CD14-positive monocyte (primary cell): Measurements from ENCODE around the gene HTR6. TPM values are rescaled to one million over a fixed set of nuclear protein-coding genes. Genes with fewer than 3 reads are reported as not detected.
A peak's percentile ranks its signal among the peaks of the same experiment; 100 is the strongest.
"Not testable (repeated sequence)": the region's sequence is repeated elsewhere in the genome, so short reads cannot be mapped to it uniquely, and the experiment has no call there.

Experiments
- DNase-seq, 3 donors: peaks; one replicate each; pipeline ENCODE4 v3.0.0-alpha.2; 2011 to 2022
- H2AFZ ChIP-seq: 2 replicates; pipeline ENCODE4 v1.6.0; 2012; ENCODE audit warnings: mild to moderate bottlenecking, low read depth, low read length, inconsistent platforms; ENCODE audit not compliant: insufficient read depth, poor library complexity, severe bottlenecking
- H3K27ac ChIP-seq, 2 donors: 1 replicate in 1 of 2; 2 replicates in 1 of 2; pipeline ENCODE4 v1.5.1; 2012 to 2013; ENCODE audit warnings: low read length in 2 of 2, control low read depth in 1 of 2, inconsistent platforms in 1 of 2, low read depth in 1 of 2, mild to moderate bottlenecking in 1 of 2
- H3K27me3 ChIP-seq, 2 donors: one replicate each; pipeline versions ENCODE4 v1.6.0 to v1.6.1; 2011 to 2013; ENCODE audit warnings: low read length in 2 of 2; ENCODE audit not compliant: control insufficient read depth in 2 of 2, insufficient read depth in 2 of 2
- H3K36me3 ChIP-seq, 2 donors: replicated peaks in 1 of 2; 1 replicate in 1 of 2; 2 replicates in 1 of 2; pipeline versions ENCODE4 v1.5.1 to v1.6.1; 2012 to 2013; ENCODE audit warnings: low read length in 2 of 2, control low read depth in 1 of 2, inconsistent platforms in 1 of 2, mild to moderate bottlenecking in 1 of 2; ENCODE audit not compliant: insufficient read depth in 2 of 2, control insufficient read depth in 1 of 2
- H3K4me1 ChIP-seq, 2 donors: 1 replicate in 1 of 2; 2 replicates in 1 of 2; pipeline versions ENCODE4 v1.5.1 to v1.6.1; 2012 to 2013; ENCODE audit warnings: low read length in 2 of 2, control low read depth in 1 of 2, inconsistent platforms in 1 of 2, mild to moderate bottlenecking in 1 of 2, moderate library complexity in 1 of 2; ENCODE audit not compliant: insufficient read depth in 2 of 2, control insufficient read depth in 1 of 2
- H3K4me2 ChIP-seq: replicated peaks from 2 replicates; pipeline ENCODE3; 2012; ENCODE audit warnings: low read length, moderate library complexity, mild to moderate bottlenecking; ENCODE audit not compliant: poor library complexity, severe bottlenecking; ENCODE audit errors: extremely low read depth
- H3K4me3 ChIP-seq, 3 experiments: fragments of 200-600 bp in 1 of 3; sonication (generic) in 1 of 3; replicated peaks in 1 of 3; 1 replicate in 2 of 3; 2 replicates in 1 of 3; pipeline ENCODE4 v1.5.1; 2011 to 2013; ENCODE audit warnings: low read length in 3 of 3, mild to moderate bottlenecking in 3 of 3, control low read depth in 2 of 3, low read depth in 2 of 3, inconsistent platforms in 1 of 3, moderate library complexity in 1 of 3
- H3K79me2 ChIP-seq: 2 replicates; pipeline ENCODE4 v1.6.0; 2012; ENCODE audit warnings: mild to moderate bottlenecking, control low read depth, inconsistent platforms, low read length, moderate library complexity; ENCODE audit not compliant: insufficient read depth
- H3K9ac ChIP-seq: 2 replicates; pipeline ENCODE4 v1.6.0; 2017; ENCODE audit warnings: low read length, mild to moderate bottlenecking; ENCODE audit not compliant: insufficient read depth, poor library complexity, severe bottlenecking
- H3K9me3 ChIP-seq, 2 donors: replicated peaks in 1 of 2; 1 replicate in 1 of 2; 2 replicates in 1 of 2; pipeline versions ENCODE4 v1.5.1 to v1.6.1; 2012 to 2013; ENCODE audit warnings: low read length in 2 of 2, control low read depth in 1 of 2; ENCODE audit not compliant: control insufficient read depth in 1 of 2, insufficient read depth in 1 of 2
- H4K20me1 ChIP-seq: 2 replicates; pipeline ENCODE4 v1.6.0; 2012; ENCODE audit warnings: mild to moderate bottlenecking, low read length, control low read depth, moderate library complexity; ENCODE audit not compliant: insufficient read depth
- H3K27ac Mint-ChIP-seq, 7 donors: one replicate each; pipeline ENCODE4 v1.8.0; 2020; ENCODE audit warnings: mild to moderate bottlenecking in 7 of 7, mixed read lengths in 7 of 7, moderate library complexity in 6 of 7, inconsistent platforms in 2 of 7
- H3K27me3 Mint-ChIP-seq, 3 donors: one replicate each; pipeline ENCODE4 v1.8.0; 2021 to 2022; ENCODE audit warnings: low read depth in 3 of 3, mild to moderate bottlenecking in 3 of 3, mixed read lengths in 3 of 3, moderate library complexity in 3 of 3, inconsistent platforms in 1 of 3
- H3K36me3 Mint-ChIP-seq, 2 donors: one replicate each; pipeline ENCODE4 v1.8.0; 2020; ENCODE audit warnings: mixed read lengths in 2 of 2, inconsistent platforms in 1 of 2, mild to moderate bottlenecking in 1 of 2
- H3K4me1 Mint-ChIP-seq: one replicate; pipeline ENCODE4 v1.8.0; 2020; ENCODE audit warnings: mild to moderate bottlenecking, mixed read lengths
- H3K4me3 Mint-ChIP-seq, 2 donors: one replicate each; pipeline ENCODE4 v1.8.0; 2020; ENCODE audit warnings: mild to moderate bottlenecking in 2 of 2, mixed read lengths in 2 of 2, moderate library complexity in 1 of 2
- H3K9me3 Mint-ChIP-seq, 7 donors: one replicate each; pipeline ENCODE4 v1.8.0; 2020 to 2022; ENCODE audit warnings: mixed read lengths in 7 of 7, mild to moderate bottlenecking in 6 of 7, moderate library complexity in 6 of 7, inconsistent platforms in 2 of 7
- CTCF ChIP-seq: fragments of 200-600 bp; IDR thresholded peaks from one replicate; pipeline ENCODE4 v1.8.0; 2022; ENCODE audit warnings: antibody characterized with exemption, mild to moderate bottlenecking
- whole genome bisulfite sequencing: methylation state at CpG from one replicate; pipeline ENCODE4 v1.1.5; 2013; ENCODE audit warnings: missing lambda C conversion rate; ENCODE audit not compliant: insufficient coverage; 5-methylcytosine and 5-hydroxymethylcytosine counted together
- intact Hi-C, 2 donors: fragments of 100-400 bp; cut with micrococcal nuclease; formaldehyde crosslinking; loops; one replicate each; pipeline versions ENCODE4 v1.15.0 to v1.15.1; 2023
- polyA plus RNA-seq, 3 donors: library from polyadenylated mRNA; depleted of rRNA in 1 of 3; unstranded in 2 of 3; stranded (reverse) in 1 of 3; fragments of 300-500 nt in 2 of 3; fragments of >200 nt in 1 of 3; fragmentation: Illumina TruSeq in 2 of 3; gene quantifications; 1 replicate in 2 of 3; 2 replicates in 1 of 3; pipeline ENCODE4 v1.2.3, GENCODE V29; 2012 to 2021

The HTR6 gene
- polyA plus RNA-seq, 3 donors, result not detected

DNA sequence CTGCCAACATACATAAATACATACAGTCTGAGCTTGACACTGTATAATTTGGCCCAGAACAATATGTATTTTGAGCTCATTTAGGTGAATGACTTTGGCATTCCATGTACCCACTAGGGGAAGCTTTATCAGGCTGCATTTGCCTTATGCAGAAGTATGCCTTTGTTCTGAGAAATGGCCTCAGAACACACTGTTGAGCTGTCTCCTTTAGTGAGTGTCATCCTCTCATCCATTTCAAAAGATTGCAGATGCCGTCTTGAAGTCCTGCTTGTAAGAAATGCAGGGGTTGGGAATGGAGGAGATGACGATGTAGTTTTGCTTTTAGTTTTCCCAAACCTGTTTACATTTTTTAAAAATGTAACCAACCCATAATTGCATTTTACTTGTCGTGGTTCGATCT, 35.3 kb upstream of the HTR6 start:
- WGBS, result no CpG with 5 or more reads among the region's 4 CpGs
- Mint-ChIP-seq H3K9me3 (peaks cover 0 to 2% (median 0%) of the 10 kb centered on the region in 7 donors), H3K4me1 (no peaks in the 10 kb centered on the region), H3K27me3 (no peaks in the 10 kb centered on the region), H3K4me3 (no peak overlapping the region), H3K36me3 (peaks cover 44 to 49% of the 10 kb centered on the region in 2 donors), H3K27ac (no peak overlapping the region)
- H3K9ac ChIP-seq, result no peak overlapping the region
- no peak overlapping the region for H2AFZ ChIP-seq
- no peaks in the 10 kb centered on the region for H3K27me3 ChIP-seq
- no peak overlapping the region for H3K4me2 ChIP-seq
- no peak overlapping the region for H3K4me3 ChIP-seq
- TF ChIP-seq CTCF, result no peak
- no peaks in the 10 kb centered on the region for H3K9me3 ChIP-seq
- DNase-seq, result no peak
- no peak overlapping the region for H3K27ac ChIP-seq
- no peaks in the 10 kb centered on the region for H3K79me2 ChIP-seq
- peaks cover 35 to 53% of the 10 kb centered on the region in 2 donors for H3K36me3 ChIP-seq
- intact Hi-C loops, result no loop called here
- no peaks in the 10 kb centered on the region for H3K4me1 ChIP-seq
- H4K20me1 ChIP-seq, result peaks cover 3% of the 10 kb centered on the region

- H3K27ac ChIP-seq, H3K9ac ChIP-seq, H3K4me1 Mint-ChIP-seq, H3K4me3 Mint-ChIP-seq, H3K79me2 ChIP-seq, H3K9me3 Mint-ChIP-seq, H3K9me3 ChIP-seq, H3K4me2 ChIP-seq, H2AFZ ChIP-seq, H3K4me1 ChIP-seq, H4K20me1 ChIP-seq, H3K27me3 ChIP-seq, DNase-seq, H3K27me3 Mint-ChIP-seq, H3K4me3 ChIP-seq, intact Hi-C loops: not testable (repeated sequence)
- WGBS, result 83% methylated on average over 1 of the region's 1 CpG
- peaks cover 36 to 40% of the 10 kb centered on the region in 2 donors for H3K36me3 Mint-ChIP-seq
- peak overlapping the region in 1 of 7 donors; percentile 37 for H3K27ac Mint-ChIP-seq
- H3K36me3 ChIP-seq, result peaks cover 27 to 45% of the 10 kb centered on the region in 2 donors
These were observed 34.5 kb upstream of the HTR6 start for GRCh38 chr1:19630192-19630591.
